SIG-M5 treated with dmso at 0.1 percent for 504 hours (cell line): Measurements from ENCODE around the gene ST6GALNAC6.
A peak's percentile ranks its signal among the peaks of the same experiment; 100 is the strongest.
"Not testable (repeated sequence)": the region's sequence is repeated elsewhere in the genome, so short reads cannot be mapped to it uniquely, and the experiment has no call there.

ENCODE experiments used
- DNase-seq: peaks from one replicate; lab custom pipeline; 2025; ENCODE audit not compliant: unreplicated experiment; lab: John Stamatoyannopoulos, UW

The ST6GALNAC6 gene

DNA sequence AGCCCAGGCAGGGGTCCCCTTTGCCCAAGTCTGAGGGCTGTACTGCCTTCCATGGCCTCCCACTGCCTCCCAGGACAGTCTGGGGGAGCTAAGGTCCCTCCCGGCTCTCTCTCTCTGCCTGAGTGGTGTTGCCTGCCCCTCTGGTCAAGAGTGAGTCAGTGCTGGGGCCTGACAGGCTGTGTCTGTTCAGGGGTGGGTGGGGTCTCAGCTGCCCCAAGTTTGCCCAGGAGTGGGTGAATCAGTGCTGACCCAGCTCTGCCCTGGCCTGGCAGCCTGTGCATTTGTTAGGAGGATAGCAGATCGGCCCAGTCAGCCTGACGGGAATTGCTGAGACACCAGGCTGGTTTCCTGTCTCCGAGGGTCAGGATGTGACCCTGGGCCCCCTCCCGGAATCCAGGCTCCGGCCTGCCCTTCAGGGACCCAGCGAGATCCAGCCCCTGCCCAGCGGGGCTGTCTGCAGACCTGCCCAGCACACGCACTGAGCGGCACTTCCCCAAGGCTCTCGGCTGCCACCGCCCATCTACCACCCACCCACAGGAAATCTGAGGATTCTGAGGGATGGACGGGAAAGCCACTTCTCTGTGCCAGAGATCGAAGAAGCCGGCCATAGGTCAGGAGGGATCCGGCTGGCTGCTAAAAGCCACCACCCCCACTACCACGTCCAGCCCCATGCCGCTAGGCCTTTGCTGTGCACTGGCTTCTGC, 60.9 kb downstream of the ST6GALNAC6 start:
- DNase-seq = no peak

DNA sequence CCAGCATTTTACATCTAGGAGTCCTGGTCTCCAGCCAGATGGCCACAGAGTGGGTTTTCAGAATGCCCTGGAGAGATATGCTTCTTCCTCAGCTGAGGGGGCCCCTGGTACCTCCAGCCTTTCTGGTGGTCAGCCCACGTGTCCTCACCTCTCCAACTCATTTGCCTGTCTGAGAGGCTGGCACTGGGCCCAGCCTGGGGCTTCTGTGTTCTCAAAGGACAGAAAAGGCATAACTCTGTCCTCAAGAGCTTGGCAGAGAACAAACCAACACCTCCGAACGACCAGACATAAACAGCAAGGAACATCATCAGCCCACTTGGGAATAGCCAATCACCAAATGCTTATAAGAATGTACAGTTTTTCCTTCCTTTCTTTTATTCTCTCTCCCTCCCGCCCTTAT, 62.1 kb downstream of the ST6GALNAC6 start:
- DNase-seq = no peak

DNA sequence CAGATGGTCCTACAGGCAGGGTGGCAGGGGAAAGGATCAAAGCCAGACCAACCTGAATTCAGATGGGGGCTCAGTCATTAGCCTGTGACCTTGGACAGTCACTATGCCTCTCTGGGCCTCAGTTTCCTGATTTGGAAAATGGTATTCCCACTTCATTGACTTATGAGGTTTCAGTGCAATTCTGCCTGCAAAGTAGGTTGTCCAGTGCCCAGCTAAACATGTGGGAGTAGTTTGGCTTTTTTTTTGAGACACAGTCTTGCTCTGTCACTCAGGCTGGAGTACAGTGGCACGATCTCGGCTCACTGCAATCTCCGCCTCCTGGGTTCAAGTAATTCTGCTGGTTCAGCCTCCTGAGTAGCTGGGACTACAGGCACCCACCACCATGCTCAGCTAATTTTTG, 62.8 kb downstream of the ST6GALNAC6 start:
- not testable (repeated sequence) for DNase-seq

DNA sequence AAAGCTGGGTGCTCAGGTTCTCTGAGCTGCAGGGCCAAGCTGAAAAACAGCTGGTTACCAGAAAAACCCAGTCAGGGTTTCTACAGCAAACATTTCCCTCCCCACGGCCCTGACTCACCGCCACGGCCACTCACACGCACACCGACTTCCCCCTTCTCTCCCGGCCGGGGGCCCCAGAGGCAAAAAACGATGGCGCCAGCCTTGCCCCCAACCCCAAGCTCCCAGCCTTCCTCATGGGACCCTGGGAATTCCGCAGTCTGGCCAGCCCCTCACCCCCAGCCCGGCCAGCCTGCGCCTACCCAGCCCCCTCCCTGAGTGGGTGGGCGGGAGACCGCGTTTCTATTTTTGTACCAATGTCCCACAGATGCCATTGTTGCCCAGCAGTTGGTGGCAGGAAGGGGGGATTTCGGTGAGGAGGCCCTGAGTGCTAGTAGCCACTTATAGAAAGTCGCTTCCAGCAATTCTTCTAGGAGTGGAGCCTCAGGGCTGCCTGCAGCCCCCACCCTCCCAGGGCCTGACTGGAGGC, 63.3 kb downstream of the ST6GALNAC6 start:
- DNase-seq = peak; percentile 33
